ENCODE measurements around the gene RGS7. TPM values are rescaled to one million over a fixed set of nuclear protein-coding genes. Genes with fewer than 3 reads are reported as not detected.

Gene RGS7
- total and polyA plus RNA-seq, 2 of the 4 experiments (the other 2 are of a cell fraction), result 0.58 to 0.72 TPM

DNA sequence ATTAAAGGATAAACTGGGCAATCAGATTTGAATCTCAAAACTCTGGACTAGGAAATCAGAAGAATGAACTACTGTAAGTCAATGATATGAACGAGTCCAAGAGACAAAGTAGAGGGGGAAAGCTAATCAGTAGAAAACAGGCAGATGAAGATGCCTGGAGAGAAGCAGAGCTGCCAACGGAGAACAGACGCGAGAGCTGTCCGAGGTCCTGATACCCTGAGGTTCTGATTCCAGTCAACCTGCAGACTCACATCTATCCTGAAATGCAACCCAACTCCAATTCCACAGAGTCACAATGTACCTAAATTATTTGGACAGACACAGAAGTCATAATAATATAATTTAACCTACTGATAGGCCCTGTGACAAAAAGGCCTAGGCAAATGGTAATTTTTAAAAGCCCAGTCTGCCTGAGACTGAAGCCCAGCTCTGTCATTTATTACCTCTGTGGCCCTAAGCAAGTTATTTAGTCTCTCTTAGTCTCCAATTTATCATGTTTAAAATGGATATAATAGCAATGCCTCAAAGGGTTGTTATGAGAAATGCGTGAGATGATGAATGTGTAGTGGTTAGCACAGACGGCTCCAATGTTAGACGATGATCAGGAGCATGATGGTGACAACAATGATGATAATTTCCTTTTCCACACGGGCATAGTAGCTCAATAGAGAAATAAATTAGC lies 33.4 kb downstream of the RGS7 start:
- H3K36me3 ChIP-seq (ENCODE audit: control insufficient read depth, insufficient read depth, low read length), result no peaks in the 10 kb centered on the region
- dilution Hi-C loops (cut with HindIII; ENCODE audit: low sequenced_read_pairs, unreplicated experiment) (no loop called here), intact Hi-C loops (cut with micrococcal nuclease) (no loop called here), in situ Hi-C loops (cut with MboI; ENCODE audit: low sequenced_read_pairs) (no loop called here)
- no peak overlapping the region for H2AK5ac ChIP-seq (ENCODE audit: low read depth, low read length)
- ATAC-seq (ENCODE audit: low read depth) (0 out of 2 replicates have a peak, but pooled peaks have one; percentile 48), DNase-seq (peak; percentile 30)
- no peak overlapping the region for H4K8ac ChIP-seq (ENCODE audit: low read depth in 2 of 2, low read length in 2 of 2)
- H4K91ac ChIP-seq (ENCODE audit: insufficient read depth, low read depth, low read length), result no peak overlapping the region
- H3K27me3 ChIP-seq (ENCODE audit: control insufficient read depth, insufficient read depth, low read length), result no peaks in the 10 kb centered on the region
- H3K14ac ChIP-seq (replicated peaks; ENCODE audit: low read depth, low read length), result no peak overlapping the region
- no peak overlapping the region for H2BK120ac ChIP-seq (ENCODE audit: low read depth, low read length)
- POLR2A ChIA-PET (ENCODE audit: unreplicated experiment), result no interaction called here
- H3K56ac ChIP-seq (ENCODE audit: extremely low read depth, insufficient read depth, low read length), result no peak overlapping the region
- no peak overlapping the region for H3K23ac ChIP-seq (ENCODE audit: low read depth, low read length)
- no peak overlapping the region for H3K27ac ChIP-seq (ENCODE audit: insufficient read depth, low read length)
- H2BK5ac ChIP-seq (ENCODE audit: low read depth, low read length, poor library complexity, severe bottlenecking), result no peak overlapping the region
- H3K9me3 ChIP-seq (ENCODE audit: control insufficient read depth, insufficient read depth, low read length), result no peaks in the 10 kb centered on the region
- no peak for TF ChIP-seq RAD21 (IDR thresholded peaks at IDR 0.05; ENCODE audit: low read length)
- no peak for TF ChIP-seq MAFK (IDR thresholded peaks at IDR 0.05; ENCODE audit: low read depth, low read length)
- TF ChIP-seq, protein P1, sequence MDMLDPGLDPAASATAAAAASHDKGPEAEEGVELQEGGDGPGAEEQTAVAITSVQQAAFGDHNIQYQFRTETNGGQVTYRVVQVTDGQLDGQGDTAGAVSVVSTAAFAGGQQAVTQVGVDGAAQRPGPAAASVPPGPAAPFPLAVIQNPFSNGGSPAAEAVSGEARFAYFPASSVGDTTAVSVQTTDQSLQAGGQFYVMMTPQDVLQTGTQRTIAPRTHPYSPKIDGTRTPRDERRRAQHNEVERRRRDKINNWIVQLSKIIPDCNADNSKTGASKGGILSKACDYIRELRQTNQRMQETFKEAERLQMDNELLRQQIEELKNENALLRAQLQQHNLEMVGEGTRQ (IDR thresholded peaks at IDR 0.05; ENCODE audit: low read depth, low read length), result no peak
- no peak for TF ChIP-seq RCOR1 (IDR thresholded peaks at IDR 0.05; ENCODE audit: insufficient replicate concordance, low read length)
- TF ChIP-seq NFE2L2 (IDR thresholded peaks at IDR 0.05; ENCODE audit: low read depth, low read length), result no peak
- TF ChIP-seq FOS (IDR thresholded peaks at IDR 0.05; ENCODE audit: low read depth, low read length), result no peak
- TF ChIP-seq SMC3 (IDR thresholded peaks at IDR 0.05; ENCODE audit: low read depth, low read length), result no peak
- no peak for TF ChIP-seq CEBPB (IDR thresholded peaks at IDR 0.05; ENCODE audit: low read depth, low read length)
- TF ChIP-seq POLR2A (IDR thresholded peaks at IDR 0.05; ENCODE audit: low read depth, low read length), result no peak
- TF ChIP-seq, protein P2, sequence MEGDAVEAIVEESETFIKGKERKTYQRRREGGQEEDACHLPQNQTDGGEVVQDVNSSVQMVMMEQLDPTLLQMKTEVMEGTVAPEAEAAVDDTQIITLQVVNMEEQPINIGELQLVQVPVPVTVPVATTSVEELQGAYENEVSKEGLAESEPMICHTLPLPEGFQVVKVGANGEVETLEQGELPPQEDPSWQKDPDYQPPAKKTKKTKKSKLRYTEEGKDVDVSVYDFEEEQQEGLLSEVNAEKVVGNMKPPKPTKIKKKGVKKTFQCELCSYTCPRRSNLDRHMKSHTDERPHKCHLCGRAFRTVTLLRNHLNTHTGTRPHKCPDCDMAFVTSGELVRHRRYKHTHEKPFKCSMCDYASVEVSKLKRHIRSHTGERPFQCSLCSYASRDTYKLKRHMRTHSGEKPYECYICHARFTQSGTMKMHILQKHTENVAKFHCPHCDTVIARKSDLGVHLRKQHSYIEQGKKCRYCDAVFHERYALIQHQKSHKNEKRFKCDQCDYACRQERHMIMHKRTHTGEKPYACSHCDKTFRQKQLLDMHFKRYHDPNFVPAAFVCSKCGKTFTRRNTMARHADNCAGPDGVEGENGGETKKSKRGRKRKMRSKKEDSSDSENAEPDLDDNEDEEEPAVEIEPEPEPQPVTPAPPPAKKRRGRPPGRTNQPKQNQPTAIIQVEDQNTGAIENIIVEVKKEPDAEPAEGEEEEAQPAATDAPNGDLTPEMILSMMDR (conservative IDR thresholded peaks at IDR 0.05; ENCODE audit: low read depth, low read length), result no peak
- no peak for TF ChIP-seq RFX5 (IDR thresholded peaks at IDR 0.05; ENCODE audit: low read depth, low read length)
- TF ChIP-seq BHLHE40 (IDR thresholded peaks at IDR 0.05; ENCODE audit: low read depth, low read length), result no peak
- TF ChIP-seq CHD1 (IDR thresholded peaks at IDR 0.05; ENCODE audit: low read depth, low read length), result no peak
- TF ChIP-seq, protein P3, sequence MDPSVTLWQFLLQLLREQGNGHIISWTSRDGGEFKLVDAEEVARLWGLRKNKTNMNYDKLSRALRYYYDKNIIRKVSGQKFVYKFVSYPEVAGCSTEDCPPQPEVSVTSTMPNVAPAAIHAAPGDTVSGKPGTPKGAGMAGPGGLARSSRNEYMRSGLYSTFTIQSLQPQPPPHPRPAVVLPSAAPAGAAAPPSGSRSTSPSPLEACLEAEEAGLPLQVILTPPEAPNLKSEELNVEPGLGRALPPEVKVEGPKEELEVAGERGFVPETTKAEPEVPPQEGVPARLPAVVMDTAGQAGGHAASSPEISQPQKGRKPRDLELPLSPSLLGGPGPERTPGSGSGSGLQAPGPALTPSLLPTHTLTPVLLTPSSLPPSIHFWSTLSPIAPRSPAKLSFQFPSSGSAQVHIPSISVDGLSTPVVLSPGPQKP (IDR thresholded peaks at IDR 0.05; ENCODE audit: borderline replicate concordance, low read depth, low read length), result no peak
- no peak for TF ChIP-seq MAZ (IDR thresholded peaks at IDR 0.05; ENCODE audit: borderline replicate concordance, low read depth, low read length)
- no peak for TF ChIP-seq MXI1 (IDR thresholded peaks at IDR 0.05; ENCODE audit: borderline replicate concordance, low read depth, low read length)
- H3K4me1 ChIP-seq (ENCODE audit: control insufficient read depth, insufficient read depth, low read length), result no peaks in the 10 kb centered on the region
- H3K9me1 ChIP-seq (ENCODE audit: insufficient read depth, low read length), result no peaks in the 10 kb centered on the region
- H4K20me1 ChIP-seq (ENCODE audit: insufficient read depth, low read length), result no peaks in the 10 kb centered on the region
- H2BK20ac ChIP-seq (ENCODE audit: low read depth, low read length), result no peak overlapping the region
- no peak overlapping the region for H4K5ac ChIP-seq (ENCODE audit: low read depth, low read length)
- no peak overlapping the region for H2BK15ac ChIP-seq (ENCODE audit: low read depth, low read length)
- no peak overlapping the region for H3K4me3 ChIP-seq (ENCODE audit: insufficient read depth, low read depth, low read length)
- H3K9ac ChIP-seq (ENCODE audit: low read depth, low read length), result no peak overlapping the region
- H3K79me1 ChIP-seq (ENCODE audit: low read depth in 1 of 2, low read length in 2 of 2), result no peaks in the 10 kb centered on the region
- H3K4ac ChIP-seq (ENCODE audit: low read depth, low read length), result no peak overlapping the region
- no TSS peak for BruUV-seq (replicated peaks)
- 23% methylated on average over 4 of the region's 9 CpGs; no CpG with 5 or more reads in 1 of the 2 experiments for WGBS, 2 experiments (ENCODE audit: extremely low coverage in 2 of 2, insufficient read length in 1 of 2)
- CTCF ChIA-PET, result interaction anchor here (1.1 kb wide), 1 partner anchor 16 kb away, joined by 3 read pairs; no protein-coding TSS in a partner anchor
- H3K18ac ChIP-seq (ENCODE audit: low read depth, low read length), result no peak overlapping the region
- no peak overlapping the region for H2AK9ac ChIP-seq (replicated peaks; ENCODE audit: low read depth, low read length, poor library complexity)
- H2AFZ ChIP-seq (replicated peaks; ENCODE audit: low read length, poor library complexity), result no peak overlapping the region
- H3K4me2 ChIP-seq (ENCODE audit: low read depth, low read length), result no peak overlapping the region

All from IMR-90 (cell line).